Esophagus muscularis mucosa (tissue), 4 donors: ENCODE data around the gene PDIA5.

Experiments
- CTCF ChIP-seq, 3 experiments: fragments of 200-600 bp in 2 of 3; fragments of 450-650 bp in 1 of 3; sonication (generic) in 2 of 3; IDR thresholded peaks; one replicate each; pipeline ENCODE4 v1.5.1; 2017 to 2019; ENCODE audit warnings: antibody characterized with exemption in 3 of 3, mild to moderate bottlenecking in 2 of 3, moderate library complexity in 1 of 3
- EP300 ChIP-seq: sonication (generic); formaldehyde crosslinking; IDR thresholded peaks from one replicate; pipeline ENCODE4 v1.6.1; 2017; ENCODE audit warnings: antibody characterized with exemption
- POLR2A ChIP-seq: fragments of 450-650 bp; IDR thresholded peaks from one replicate; pipeline ENCODE4 v1.6.1; 2017; ENCODE audit warnings: antibody characterized with exemption, moderate library complexity, mild to moderate bottlenecking, low read depth
- POLR2AphosphoS5 ChIP-seq, 2 donors: sonication (generic); formaldehyde crosslinking; IDR thresholded peaks; one replicate each; pipeline ENCODE4 v1.6.1; 2017; ENCODE audit warnings: antibody characterized with exemption in 2 of 2

DNA sequence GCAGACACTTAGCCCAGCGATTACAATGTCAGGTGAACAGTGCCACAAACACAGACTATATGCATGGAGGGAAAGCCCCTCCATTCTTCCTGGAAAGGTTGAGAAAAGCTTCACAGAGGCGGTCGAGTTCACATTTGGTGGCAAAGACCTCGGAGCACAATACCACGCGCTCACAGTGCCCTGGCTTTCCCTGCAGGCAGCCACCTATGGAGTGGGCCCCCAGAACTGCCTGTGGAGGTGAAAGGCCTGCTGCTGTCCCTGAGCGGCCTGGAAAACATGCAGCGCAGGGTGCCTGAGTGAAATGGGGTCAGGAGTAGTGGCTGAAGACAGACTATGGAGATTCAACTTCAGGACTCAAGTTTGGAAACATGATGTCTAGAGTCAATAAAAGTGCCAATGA is 26.9 kb downstream of the PDIA5 start:
- TF ChIP-seq POLR2AphosphoS5 (IDR thresholded peaks at IDR 0.05) (no peak), CTCF (IDR thresholded peaks at IDR 0.05) (no peak), EP300 (no peak), POLR2A (no peak)
